ENCODE measurements around the gene FOCAD.

DNA sequence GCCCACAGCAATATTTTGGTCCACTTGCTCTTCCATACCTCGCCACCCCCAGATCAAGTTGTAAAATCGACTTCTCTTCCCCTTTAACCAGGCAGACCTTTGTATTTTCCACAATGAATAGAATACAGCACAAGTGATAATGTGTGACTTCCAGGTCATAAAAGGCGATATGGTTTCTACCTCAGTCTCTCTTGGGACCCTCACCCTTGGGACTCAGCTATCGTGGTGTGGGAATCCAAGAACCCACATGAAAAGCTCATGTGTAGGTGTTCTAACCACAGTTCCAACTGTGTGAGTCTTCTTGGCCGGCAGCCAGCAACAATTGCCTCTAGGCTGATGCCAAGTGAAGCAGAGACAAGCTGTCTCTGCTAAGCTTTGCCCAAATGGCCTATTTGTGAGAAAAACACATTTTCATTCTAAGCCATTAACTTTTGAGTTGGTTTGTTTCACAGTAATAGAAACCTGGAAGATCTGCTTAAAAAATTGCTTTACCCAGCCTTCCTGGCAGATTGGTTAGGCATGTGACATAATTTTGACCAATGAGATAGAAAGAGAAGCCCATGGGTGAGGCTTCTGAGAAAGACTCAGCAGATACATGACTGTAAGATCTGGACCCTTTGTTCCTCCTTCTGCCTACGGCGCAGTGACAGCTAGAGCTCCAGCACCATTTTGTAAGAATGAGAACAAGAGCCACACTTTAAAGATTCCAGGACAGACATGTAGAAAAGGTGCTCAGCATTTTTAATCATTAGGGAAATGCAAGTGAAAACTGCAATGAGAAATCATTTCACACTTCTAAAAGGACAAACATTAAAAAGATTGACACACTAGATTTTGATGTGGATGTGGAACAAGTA is 43.5 kb upstream of the FOCAD start:
- no peak for TF ChIP-seq EZH2 (optimal IDR thresholded peaks at IDR 0.05; ENCODE audit: low read depth, low read length)
- TF ChIP-seq, protein P1, sequence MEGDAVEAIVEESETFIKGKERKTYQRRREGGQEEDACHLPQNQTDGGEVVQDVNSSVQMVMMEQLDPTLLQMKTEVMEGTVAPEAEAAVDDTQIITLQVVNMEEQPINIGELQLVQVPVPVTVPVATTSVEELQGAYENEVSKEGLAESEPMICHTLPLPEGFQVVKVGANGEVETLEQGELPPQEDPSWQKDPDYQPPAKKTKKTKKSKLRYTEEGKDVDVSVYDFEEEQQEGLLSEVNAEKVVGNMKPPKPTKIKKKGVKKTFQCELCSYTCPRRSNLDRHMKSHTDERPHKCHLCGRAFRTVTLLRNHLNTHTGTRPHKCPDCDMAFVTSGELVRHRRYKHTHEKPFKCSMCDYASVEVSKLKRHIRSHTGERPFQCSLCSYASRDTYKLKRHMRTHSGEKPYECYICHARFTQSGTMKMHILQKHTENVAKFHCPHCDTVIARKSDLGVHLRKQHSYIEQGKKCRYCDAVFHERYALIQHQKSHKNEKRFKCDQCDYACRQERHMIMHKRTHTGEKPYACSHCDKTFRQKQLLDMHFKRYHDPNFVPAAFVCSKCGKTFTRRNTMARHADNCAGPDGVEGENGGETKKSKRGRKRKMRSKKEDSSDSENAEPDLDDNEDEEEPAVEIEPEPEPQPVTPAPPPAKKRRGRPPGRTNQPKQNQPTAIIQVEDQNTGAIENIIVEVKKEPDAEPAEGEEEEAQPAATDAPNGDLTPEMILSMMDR (IDR thresholded peaks at IDR 0.05; ENCODE audit: low read length): no peak
